ENCODE results near the gene CERS6. TPM values are rescaled to one million over a fixed set of nuclear protein-coding genes. Genes with fewer than 3 reads are reported as not detected.

CERS6 gene
- total RNA-seq, 1 donor = 20.7 TPM

DNA sequence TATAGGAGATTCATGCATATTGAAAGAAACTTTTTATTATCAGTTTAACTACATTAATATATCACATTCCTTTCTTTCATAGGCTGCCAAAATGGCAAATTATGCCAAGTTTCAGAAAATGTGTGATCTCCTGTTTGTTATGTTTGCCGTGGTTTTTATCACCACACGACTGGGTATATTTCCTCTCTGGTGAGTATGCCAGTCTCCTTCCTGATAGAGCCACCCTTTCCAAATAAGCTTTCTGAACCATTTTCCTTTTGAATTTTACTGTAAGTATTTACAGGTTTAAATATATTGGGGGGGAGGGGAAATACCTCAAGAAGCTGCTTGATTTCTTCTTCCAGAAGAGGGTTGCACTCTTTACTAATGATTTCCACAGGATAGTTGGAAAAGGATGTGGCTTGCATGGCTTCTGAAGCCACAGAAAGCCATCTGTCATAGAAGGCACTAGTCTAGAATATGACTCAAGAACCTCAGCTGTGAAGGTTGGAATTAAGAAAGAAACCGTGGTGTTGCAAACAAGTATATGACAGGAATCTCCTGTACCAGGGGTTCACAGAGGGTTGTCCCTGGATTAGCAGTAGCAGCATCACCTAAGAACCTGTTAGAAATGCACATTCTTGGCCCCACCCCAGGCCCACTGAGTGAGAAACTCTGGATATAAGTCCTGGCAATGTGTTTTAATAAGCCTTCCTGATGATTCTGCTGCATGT is 261.9 kb downstream of the CERS6 start:
- peak in 2 of 3 donors; percentile 6 to 28 for DNase-seq (ENCODE audit: low read depth in 2 of 3, low spot score in 2 of 3)

DNA sequence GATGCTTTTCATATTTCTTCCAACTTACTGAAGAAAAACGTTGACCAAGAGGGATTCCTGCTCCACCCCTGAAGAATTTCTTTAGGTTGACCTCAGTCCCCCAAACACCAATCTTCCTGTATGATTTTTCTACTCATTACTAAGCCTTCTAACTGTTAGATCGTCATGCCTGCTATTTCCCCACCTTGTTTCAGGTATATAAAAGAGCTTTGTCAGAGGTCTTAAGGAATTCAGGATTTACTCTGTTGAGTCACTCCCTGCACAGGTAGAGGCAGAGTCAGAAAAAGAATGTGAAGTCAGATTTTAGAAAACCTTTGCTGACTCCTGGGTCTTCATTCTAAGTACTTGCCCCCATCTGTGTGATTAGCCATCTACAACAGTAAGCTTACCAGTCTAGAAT is 262.6 kb downstream of the CERS6 start:
- no peak for DNase-seq (ENCODE audit: low read depth in 2 of 3, low spot score in 2 of 3)

DNA sequence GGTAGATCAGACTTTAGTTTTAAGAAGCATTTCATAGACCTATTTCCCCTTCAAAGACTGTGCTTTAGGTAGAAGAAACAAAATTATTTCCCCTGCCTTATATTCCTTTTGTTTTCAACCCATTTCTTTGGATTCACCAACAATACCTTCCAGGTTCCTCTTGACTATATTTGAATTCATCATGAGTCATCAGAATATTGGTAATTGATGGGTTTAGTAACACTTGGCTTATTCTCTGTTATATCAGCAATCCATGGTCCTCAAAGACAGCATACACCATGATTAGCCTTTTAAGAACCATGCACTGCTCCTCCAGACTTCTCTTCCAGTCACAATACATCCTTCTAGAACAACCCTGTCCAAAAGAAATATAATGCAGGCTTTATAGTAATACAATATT is 263.4 kb downstream of the CERS6 start:
- DNase-seq (ENCODE audit: low read depth in 2 of 3, low spot score in 2 of 3) = no peak

DNA sequence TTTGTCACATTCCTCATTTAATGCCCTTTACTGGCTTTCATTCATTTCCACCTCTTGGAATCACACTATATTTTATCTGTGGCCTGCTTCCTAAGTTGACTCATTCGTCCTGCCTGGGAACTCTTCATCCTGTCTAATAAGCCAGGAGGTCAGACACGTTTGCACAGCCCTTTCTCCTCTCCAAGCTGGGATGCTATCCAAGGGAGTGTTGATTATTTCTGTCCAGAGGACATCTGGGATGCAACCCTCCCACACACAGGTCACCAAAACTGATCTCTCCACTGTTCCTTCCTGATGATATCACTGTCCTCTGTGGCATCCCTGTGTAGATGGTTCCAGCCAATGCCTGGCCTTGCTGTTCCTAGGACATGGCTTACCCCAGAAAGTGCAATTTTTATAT is 266.5 kb downstream of the CERS6 start:
- no peak for DNase-seq (ENCODE audit: low read depth in 2 of 3, low spot score in 2 of 3)

DNA sequence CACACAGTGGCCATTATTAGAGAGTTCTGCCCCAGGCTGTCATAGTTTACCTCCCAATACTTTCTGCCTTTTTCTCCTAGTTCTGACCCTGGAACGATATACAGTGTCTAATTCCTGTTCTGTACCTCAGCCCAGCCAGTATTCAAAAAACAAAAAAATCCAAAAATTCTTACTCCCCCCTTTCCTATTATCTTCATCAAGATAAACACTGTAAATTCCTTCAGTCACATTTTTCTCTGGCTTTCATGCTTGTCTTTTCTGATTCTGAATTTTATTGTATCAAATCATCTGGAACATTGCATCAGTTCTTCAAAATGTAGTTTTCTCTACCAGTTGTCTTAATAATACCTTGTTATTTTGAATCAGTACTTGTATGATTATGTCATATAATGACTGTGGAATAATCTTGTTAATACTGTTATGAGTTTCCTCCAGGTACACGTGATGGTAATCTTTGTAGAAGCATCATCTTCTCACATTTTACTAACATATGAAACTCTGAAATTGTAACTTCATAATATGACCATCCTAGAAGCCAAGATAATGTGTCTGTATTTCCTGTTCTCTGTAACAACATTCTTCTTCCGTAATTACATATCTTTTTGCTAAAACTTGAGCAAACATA is 267.3 kb downstream of the CERS6 start:
- no peak for DNase-seq (ENCODE audit: low read depth in 2 of 3, low spot score in 2 of 3)

DNA sequence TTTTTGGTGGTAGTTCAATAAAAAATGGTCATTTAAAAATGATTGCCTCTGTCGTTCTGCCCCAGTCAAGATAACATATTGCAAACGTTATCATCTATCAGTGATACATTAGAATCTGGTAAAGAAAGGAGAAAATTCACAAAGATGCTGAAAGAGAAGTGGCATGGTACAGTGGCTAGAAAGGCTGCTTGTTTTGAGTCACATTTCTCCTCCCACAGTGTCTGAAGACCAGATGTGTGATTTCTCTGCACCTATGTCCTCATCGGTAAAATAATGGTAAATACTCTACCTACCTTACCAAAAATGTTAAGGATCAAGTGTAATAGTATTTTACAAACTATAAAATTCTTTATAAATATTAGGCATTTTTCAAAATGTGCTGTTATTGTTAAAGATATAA is 270.3 kb downstream of the CERS6 start:
- no peak for DNase-seq (ENCODE audit: low read depth in 2 of 3, low spot score in 2 of 3)

DNA sequence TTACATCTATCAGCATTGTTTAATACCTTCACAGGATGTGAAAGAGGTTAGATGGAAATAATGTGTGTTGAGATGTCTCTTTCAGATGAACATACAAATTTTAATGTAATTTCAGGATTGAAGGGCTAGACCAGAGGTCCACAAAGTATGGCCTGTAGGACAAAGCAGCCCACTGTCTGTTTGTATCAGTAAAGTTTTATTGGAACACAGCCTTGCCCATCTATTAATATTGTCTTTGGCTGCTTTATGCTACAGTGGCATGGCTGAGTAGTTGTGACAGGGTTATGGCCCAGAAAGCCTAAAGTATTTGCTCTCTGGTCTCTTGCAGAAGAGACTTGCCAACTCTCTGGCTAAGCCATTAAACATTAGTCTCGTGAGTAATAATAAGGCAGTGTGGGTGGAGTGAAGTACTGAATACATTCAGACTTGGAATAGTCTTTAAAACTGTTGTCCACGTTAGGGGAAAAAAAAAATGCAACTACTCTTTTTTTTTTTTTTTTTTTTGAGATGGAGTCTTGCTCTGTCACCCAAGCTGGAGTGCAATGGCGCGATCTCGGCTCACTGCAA is 271.9 kb downstream of the CERS6 start:
- no peak for DNase-seq (ENCODE audit: low read depth in 2 of 3, low spot score in 2 of 3)

DNA sequence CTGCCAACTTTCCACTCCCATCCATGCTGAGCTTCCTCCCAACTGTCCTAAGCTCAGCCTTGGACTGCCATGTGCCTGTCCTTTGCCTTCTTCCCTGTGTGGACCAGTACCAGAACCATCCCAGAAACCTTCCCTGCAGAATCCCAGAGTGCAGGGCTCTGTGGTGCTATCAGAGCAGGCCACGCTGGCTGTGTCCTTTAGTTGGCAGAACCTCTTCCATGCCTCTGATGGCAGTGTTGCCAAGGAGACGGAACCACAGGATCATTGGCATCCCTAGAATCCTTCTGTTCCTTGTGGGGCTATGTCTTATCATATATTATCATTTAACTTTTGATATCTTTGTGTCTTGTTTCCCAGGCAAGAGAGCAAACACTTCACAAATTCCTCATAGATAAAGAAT is 273.4 kb downstream of the CERS6 start:
- no peak for DNase-seq (ENCODE audit: low read depth in 2 of 3, low spot score in 2 of 3)

DNA sequence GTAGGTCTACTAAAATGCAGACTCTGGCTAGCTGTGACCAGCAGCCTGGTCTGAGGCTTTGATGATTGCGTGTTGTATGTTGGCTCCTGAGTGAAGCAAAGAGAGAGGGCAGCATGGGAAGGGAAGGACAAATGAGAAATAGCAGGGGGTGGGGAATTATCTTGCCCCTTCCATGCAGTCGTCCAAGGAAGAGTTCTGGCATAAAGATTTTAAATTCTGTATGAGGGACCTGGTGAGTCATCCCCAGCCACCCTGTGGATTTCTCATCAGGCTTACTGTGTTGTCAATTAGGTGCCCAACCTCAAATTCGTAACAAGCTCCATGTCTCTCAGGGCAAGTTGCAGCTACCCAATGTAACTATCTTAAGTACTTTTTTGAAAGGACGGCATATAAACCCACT is 274.3 kb downstream of the CERS6 start:
- no peak for DNase-seq (ENCODE audit: low read depth in 2 of 3, low spot score in 2 of 3)

DNA sequence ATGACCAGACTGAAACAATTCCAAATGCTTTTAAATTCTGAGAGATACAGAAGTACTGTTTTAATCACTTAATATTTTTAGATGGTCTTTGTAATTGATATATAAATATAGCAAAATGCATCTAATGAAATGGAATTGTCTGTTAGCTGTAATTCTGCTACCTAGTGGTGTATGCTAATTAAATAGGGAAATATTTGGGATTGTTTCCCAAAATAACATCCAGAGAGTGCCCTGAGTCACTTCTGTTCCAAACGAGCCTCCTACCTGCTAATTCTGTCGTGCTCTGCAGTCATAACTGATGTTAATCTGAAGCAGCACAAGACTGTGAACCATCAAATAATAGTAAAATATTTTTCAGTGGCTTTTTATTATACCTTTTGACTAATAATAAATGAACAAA is 274.9 kb downstream of the CERS6 start:
- DNase-seq (ENCODE audit: low read depth in 2 of 3, low spot score in 2 of 3) = no peak

DNA sequence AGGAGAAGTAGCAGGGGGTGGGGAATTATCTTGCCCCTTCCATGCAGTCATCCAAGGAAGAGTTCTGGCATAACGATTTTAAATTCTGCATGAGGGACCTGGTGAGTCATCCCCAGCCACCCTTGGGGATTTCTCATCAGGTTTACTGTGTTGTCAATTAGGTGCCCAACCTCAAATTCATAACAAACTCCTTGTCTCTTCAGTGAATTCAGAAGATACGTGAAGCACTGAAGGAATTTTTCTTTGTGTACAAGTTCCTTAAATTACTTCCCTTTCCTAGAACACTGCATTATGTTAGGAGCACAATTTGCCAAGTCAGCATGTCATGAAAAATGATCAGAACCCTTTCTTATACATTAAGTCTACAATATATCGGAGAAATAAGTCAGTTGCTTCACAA is 275.5 kb downstream of the CERS6 start:
- DNase-seq (ENCODE audit: low read depth in 2 of 3, low spot score in 2 of 3) = peak in 1 of 3 donors; percentile 4

DNA sequence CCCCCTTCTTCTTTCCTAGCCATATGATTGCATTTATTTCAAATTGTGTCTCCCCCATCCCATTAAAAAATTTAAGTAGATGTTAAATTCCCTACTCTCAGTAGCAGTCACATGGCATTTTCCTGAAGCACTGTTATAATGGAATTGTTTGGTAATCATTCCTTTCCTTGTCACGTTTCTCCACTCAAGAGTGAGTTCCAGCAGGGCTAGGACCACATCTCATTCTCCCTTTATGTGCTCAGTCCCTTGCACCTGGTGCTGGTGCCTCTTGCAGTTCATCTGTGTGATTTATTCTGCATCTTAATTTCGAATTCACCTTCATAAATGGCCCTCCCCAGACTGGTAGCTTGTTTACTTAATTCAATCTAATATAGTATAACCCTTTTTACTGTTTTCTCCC is 276.0 kb downstream of the CERS6 start:
- DNase-seq (ENCODE audit: low read depth in 2 of 3, low spot score in 2 of 3) = no peak

DNA sequence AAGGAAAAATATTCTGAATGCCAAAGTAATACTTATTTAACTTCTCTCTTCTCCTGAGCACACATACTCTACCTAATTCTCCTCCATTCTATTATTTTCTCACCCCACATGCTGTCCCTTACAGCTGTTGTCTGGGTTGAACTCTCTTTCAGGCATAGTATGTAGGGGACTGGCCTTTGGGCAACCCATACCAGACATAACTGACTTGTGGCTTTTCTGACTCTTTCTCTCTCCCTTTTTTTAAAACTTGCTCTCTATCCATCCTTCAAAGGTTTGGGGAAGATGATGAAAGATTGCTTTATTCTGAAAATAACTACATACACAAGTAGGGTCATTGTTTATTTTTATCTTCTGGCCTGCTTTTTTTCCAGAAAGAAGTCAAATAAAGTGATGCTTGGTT is 276.4 kb downstream of the CERS6 start:
- DNase-seq (ENCODE audit: low read depth in 2 of 3, low spot score in 2 of 3) = no peak

DNA sequence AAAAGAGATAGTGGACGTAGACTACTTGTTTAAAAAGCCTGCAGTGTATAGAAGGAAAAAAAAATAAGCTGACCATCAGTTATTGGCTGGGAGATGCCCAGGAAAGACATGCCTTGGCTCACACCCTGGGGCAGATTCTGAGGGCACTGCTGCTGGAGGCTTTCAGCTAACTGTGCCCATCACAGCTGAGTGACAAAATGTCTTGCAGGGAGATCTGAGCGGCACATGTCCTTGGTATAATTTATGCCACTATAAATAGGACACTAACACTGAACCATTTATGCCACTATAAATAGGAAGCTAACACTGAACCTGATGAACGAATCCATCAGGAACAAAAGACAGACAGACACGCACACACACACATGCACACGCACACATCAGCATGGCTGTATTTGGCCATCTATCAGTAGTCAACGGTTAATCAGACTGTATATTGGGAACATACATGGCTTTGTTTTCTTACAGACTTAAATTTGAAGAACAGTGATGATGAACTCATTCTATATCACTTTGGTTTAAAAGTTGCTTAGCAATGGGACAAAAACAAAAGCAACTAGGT is 278.2 kb downstream of the CERS6 start:
- DNase-seq (ENCODE audit: low read depth in 2 of 3, low spot score in 2 of 3) = no peak

DNA sequence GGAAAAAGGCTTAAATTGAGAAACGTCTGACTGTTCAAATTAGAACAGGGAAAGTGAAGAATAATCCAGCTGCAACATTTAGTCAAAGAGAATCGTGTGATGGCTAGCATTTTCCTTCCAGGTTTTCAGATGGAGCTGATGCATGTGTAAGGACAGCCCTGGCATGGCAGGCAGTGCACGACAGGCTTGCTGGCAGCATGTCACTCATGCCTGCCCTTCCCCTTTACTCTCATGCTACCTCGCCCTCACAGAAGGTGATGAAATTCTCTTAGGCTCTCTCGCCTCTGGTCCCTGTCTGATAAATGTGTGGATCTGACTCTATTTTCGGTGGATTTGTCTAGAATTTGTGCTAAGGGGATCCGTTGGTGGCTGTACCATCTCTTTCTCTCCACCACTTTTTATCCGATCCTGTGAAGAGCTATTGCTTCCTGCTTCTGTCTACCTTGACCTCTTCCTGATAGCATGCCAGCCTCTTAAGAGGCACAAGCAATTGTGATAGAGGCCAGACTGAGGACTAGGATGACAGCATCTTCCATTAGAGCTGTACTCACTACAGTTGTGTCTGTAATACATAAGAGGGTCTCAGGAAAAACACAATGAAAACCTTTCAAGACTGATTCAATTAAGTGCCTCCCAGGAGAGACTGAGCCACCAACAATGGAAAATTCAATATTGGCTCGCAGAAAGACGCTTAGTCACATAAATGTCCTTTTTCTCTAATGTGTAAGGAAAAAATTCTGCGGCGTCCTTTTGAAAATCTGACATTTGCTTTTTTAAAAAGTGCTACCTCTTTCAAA is 280.8 kb downstream of the CERS6 start:
- no peak for DNase-seq (ENCODE audit: low read depth in 2 of 3, low spot score in 2 of 3)

DNA sequence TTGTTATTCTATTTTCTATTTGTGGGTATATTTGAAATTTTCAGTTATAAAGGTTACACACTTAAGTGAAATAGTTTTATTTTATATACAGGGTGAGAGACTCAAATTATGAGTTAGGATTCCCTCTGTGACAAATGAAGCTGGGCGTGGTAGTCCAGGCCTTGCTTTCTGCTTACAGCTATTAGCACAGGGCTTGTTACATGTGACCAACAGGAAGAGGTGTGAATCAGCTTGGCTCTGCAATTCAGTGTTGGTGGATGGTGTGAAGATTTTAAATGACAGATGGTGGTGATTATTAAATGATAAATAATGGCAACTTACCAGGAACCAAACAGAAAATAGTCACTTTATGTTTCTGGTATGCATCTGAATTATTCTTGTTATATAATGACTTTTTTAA is 282.0 kb downstream of the CERS6 start:
- DNase-seq (ENCODE audit: low read depth in 2 of 3, low spot score in 2 of 3) = peak in 1 of 3 donors; percentile 23

DNA sequence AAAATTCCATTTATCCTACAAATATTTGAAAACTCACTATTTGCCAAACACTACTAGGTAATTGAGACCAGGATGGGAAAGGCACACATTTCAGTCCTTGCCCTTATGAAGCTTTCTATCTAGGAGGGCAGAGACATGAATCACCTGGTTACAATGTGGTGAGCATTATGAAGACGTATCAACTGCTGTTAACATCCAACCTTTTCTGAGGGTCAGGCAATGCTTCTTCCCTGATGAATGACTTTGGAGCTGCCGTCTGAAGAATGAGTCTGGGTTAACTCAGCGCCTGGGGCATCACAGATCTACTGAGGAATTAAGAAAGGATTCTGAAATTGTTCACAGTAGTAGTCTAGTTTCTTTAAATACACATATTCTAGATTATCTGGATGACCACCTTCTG is 284.3 kb downstream of the CERS6 start:
- no peak for DNase-seq (ENCODE audit: low read depth in 2 of 3, low spot score in 2 of 3)

DNA sequence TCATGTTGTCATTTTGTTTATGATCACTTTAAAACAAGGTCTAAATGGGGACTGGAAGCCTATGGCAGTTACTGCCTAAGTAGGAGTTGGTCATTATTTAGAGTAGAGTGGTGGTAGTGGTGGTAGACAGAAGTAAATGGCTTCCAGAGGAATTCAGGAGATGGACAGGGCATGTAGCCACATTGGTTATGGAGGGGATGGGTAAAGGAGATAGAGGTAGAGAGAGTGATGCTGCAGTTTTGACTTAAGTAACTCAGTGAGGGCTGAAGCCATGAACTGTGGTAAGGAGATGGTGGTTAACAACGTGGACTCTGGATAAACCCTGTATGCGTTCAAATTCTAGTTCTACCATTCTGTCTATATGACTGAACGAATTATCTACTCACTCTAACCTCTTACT is 284.7 kb downstream of the CERS6 start:
- DNase-seq (ENCODE audit: low read depth in 2 of 3, low spot score in 2 of 3) = no peak

DNA sequence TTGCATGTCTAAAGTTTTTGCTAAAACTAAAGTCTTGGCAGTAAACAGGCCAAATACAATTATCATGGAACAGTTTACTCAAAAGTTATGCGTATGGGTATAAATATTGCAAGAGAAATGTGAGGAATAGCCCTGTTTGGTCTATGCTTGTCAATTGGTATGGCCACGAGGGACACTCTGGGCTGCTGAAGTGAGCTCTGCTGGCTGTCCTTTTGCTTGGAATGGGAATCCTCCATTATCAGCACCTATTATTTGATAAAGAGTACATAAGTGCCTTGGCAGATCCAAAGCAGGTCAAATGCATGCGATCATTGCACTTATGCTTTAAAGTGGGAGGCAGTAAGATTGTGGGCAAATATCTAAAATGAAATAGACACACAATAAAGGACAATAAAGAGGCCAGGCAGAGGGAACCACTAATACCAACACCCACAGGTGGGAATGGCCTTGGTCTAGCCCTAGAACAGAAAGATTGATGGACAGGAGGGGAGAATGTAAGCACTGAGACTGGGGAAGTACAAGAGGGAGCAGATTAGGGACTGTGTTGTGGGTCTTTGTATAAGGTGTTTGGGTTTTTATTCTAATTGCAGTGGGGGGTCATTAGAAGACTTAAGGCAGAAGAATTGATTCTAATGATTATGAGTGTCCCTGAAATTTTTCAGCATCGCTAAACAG is 286.3 kb downstream of the CERS6 start:
- no peak for DNase-seq (ENCODE audit: low read depth in 2 of 3, low spot score in 2 of 3)

DNA sequence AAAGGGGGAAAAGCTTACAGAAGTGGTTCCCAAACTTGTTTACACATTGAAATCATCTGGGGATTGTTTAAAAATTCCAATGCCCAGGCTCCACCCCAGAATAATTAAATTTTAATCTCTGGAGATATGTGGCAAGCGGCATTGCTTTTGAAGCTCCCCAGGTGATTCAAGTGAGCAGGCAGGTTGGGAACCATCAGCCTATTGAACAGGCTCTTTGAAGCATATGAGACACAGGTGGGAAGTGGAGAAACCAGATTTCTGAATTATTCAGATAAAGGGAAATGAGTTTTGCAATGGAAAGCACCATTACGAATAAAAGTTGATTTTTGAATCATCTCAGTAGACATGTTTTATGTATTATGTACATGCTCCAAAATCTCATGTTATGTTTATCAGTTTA is 288.8 kb downstream of the CERS6 start:
- no peak for DNase-seq (ENCODE audit: low read depth in 2 of 3, low spot score in 2 of 3)

DNA sequence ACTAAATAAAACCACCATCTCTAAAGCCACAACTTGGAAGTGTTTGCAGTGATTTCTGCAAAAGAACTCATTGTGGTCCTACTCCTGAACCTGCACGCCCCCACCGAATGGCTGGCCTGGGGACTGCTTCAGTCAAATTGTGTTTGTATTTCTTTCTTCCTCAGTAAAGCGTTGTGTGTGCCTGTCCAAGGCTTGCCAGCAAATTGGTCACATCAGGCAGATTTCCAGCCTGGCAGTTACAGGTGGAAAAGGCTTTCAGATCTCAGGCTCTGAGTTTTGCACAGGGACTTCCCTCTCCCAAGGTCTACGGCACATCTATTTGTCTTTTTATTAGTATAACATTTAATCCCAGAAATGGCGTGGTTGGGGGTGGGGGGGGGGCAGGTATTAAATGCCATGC is 292.4 kb downstream of the CERS6 start:
- no peak for DNase-seq (ENCODE audit: low read depth in 2 of 3, low spot score in 2 of 3)
